GM18505 (cell line): ENCODE measurements around the gene ADCY5.

ENCODE experiments used
- ATAC-seq: cut with Tn5 transposase; IDR thresholded peaks from one replicate; pipeline ENCODE4 v1.9.1; 2021; ENCODE audit not compliant: unreplicated experiment
- POLR2A ChIP-seq: IDR thresholded peaks from 4 replicates; pipeline ENCODE4 v1.6.1; 2011; ENCODE audit warnings: borderline replicate concordance; ENCODE audit not compliant: insufficient read depth, insufficient read length; ENCODE audit errors: extremely low read depth

The ADCY5 gene

DNA sequence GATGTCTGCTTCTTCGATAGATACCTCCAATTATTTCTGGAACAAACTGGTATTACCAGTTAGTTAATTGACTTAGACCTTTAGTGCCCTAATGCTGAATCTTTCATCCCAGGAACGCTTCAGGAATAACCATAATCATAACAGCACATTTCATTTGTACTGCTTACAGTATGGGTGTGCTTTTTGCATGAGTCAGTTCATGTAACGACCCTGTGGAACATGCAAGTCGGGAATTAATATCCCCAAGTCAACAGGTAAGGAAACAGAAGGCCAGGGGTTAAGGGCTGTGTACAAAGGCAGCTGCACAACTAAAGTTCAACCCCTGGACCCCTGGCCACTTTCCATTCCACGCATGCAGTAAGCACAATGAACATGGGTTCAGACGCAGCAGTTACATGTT is 49.2 kb downstream of the ADCY5 start:
- no peak for TF ChIP-seq POLR2A
- ATAC-seq: no peak

GRCh38 chr3:123397921-123398785 is 50.7 kb downstream of the ADCY5 start:
- no peak for ATAC-seq
- TF ChIP-seq POLR2A: no peak

- no peak for TF ChIP-seq POLR2A
- ATAC-seq: no peak
These were observed 51.8 kb downstream of the ADCY5 start for GRCh38 chr3:123397050-123397590.

DNA sequence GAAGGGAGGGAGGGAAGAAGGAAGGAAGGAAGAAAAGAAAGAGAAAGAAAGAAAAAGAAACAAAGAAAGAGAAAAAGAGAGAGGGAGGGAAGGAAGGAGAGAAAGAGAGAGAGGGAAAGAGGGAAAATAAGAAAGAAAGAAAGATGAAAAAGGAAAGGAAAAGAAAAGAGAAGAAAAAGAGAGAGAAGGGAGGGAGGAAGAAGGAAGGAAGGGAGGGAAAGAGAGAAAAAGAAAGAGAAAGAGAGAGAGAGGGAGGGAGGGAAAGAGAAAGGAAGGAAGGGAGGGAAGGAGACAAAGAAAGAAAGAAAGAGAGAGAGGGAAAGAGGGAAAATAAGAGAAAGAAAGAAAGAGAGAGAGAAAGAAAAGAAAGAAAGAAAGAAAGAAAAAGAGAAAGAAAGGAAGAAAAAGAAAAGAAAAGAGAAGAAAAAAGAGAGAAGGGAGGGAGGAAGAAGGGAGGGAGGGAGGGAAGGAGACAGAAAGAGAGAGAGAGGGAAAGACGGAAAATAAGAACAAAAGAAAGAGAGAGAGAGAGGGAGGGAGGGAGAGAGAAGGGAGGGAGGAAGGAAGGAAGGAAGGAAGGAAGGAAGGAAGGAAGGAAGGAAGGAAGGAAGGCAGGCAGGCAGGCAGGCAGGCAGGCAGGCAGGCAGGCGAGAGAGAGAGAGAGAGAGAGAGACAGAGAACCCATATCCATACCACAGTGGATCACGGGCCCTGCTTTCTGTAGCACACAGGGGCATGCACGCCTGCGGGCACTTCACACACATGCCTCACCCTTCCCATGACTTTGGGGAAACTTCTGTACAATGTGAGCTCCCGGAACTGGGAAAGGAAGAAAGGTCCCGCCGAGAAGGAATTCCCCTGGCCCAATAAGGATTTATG is 52.5 kb downstream of the ADCY5 start:
- ATAC-seq: no peak
- no peak for TF ChIP-seq POLR2A

DNA sequence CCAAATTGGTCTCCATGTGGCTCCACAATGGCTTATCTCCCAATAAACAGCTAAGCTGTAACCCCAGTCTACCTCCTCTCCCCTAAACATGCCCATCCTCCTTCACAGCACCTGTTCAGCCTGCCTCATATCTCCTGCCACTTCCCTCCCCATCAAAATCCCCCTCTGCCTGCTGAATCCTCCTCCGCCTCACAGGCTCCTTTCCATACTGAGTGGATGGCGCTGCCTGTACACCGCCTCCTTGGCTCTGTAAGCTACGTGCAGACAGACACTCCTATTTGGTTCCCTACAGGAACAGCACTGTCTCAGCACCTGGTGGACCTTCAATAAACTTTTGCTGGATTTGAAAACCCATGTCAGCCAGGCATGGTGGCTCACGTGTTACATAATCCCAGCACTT is 53.7 kb downstream of the ADCY5 start:
- TF ChIP-seq POLR2A: no peak
- no peak for ATAC-seq

GRCh38 chr3:123394391-123395020 is 54.4 kb downstream of the ADCY5 start:
- no peak for ATAC-seq
- TF ChIP-seq POLR2A: no peak

GRCh38 chr3:123392871-123393620 is 55.8 kb downstream of the ADCY5 start:
- no peak for ATAC-seq
- TF ChIP-seq POLR2A: no peak

DNA sequence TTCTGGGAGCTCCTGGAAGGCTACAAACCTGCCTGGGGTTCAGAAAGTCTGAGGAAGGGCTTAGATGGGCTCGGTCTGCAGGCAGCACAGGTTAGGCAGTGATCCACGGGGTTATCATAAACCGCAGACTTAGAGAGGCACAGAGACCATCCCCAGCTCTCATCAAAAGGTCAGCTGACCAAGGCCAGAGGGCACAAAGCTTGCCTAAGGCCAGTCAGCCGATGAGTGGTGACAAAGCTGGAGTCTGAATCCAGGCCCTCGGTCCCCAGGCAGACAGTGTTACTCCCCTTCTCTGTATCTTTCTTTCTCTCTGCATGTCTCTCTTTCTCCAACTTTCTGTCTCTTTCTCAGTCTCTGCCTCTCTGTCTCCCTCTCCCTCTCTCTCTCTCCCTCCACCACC is 56.5 kb downstream of the ADCY5 start:
- TF ChIP-seq POLR2A: no peak
- no peak for ATAC-seq

DNA sequence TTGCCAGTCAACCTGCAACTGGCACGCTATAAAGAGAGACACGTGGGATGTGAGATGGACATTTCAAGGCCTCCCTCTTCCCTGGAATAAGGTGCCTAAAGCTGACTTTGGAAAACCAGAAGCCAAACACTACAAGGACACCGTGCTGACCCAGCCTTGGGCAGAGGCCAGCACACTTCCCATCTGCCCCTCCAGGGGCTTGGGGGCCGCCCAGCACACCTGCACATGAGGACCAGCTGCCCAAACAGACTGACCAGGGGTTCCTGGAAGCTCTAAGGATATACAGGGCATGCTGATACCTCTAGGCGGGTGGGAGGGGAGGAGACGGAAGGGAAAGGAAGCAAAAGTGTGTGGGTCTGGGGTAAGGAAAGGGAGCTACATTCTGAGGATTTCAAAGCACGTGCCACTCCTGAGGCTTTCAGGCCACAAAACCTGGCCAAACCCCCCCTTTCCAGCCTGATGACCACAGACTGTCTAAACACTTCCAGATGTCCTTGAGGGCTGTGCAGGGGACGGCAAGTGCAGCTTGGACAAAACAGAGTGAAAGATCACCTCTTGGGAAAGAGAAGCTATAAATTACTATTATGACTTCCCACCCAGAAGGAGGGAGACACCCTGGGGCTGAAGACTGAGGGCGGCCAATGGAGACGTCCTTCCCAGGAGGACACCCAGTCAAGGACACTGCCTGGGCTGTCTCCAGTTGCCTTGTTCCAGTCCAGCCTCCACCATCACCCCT is 57.9 kb downstream of the ADCY5 start:
- no peak for ATAC-seq
- no peak for TF ChIP-seq POLR2A

GRCh38 chr3:123389628-123389918 is 59.3 kb downstream of the ADCY5 start:
- no peak for TF ChIP-seq POLR2A

DNA sequence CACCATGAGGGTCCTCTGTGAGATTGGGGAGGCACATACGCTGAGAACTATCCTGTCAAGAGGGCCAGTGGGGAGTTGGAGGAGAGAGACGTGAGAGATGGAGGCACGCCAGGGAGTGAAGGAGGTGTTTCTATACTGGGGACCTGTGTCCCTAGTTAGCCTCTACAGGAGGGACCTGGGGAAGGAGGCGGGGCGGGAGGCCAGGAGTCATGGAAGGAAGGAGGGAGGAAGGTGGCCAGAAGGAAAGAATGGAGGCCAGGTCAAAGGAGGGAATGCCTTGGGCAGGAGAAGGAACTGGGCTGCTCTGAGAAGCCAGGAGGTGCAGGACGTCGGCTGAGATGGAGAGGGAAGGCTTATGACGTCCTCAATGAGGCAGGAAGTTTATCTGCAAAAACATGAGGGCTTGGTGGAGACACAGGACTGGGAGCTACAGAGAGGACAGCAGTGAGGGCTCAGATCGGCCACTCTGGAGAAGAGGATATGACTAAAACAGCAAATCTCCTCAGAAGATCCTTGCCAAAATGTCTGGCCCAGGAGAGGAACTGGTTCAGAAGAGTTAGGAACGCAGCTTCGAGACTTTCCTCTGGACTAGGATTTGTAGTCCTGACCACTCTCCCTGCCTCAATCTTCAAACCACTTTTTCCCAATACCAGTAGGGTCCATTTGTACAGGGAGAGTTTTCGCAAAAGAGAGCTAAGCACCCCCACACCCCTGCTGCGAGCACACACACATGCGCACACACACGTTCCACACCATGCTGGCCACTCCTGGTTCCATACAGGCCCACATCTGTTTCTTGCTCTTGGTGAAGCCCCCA is 59.9 kb downstream of the ADCY5 start:
- no peak for TF ChIP-seq POLR2A
- no peak for ATAC-seq

More at GRCh38 chr3:123389628-123389918, 59.3 kb downstream of the ADCY5 start:
- ATAC-seq: no peak
